ENCODE measurements around the gene AUTS2. TPM values are rescaled to one million over a fixed set of nuclear protein-coding genes. Genes with fewer than 3 reads are reported as not detected.

AUTS2 gene
- total and polyA plus RNA-seq, 9 of the 15 experiments (the other 6 are each of a cell fraction or from before 2014, with no cell fraction given), result 0.58 TPM; not detected in 8

- Histone ChIP-seq H3K4me1 (replicated peaks in 1 of 2; ENCODE audit: control insufficient read depth in 2 of 2, insufficient read depth in 2 of 2, low read length in 2 of 2) (peaks cover 3 to 26% of the 10 kb centered on the region in 2 experiments; a peak in 3 of 5 replicates), H3K9me3 (replicated peaks; ENCODE audit: control insufficient read depth, insufficient read depth, low read depth, low read length) (no peaks in the 10 kb centered on the region), H3K27me3 (ENCODE audit: control insufficient read depth in 2 of 2, insufficient read depth in 2 of 2, low read length in 2 of 2) (no peaks in the 10 kb centered on the region), H3K36me3 (ENCODE audit: control insufficient read depth, insufficient read depth, low read length) (no peaks in the 10 kb centered on the region), H3K9me1 (ENCODE audit: control insufficient read depth, insufficient read depth, low read length) (no peaks in the 10 kb centered on the region), H3K27ac (ENCODE audit: extremely low read depth, low read depth, low read length) (no peak overlapping the region), H3K4me3 (no peak overlapping the region), H2AFZ (ENCODE audit: low read depth, low read length) (no peak overlapping the region), H3K79me2 (ENCODE audit: control insufficient read depth, insufficient read depth, low read length) (no peaks in the 10 kb centered on the region), H4K20me1 (replicated peaks; ENCODE audit: control insufficient read depth, insufficient read depth, low read length) (peaks cover 5% of the 10 kb centered on the region; the same call in 1 of the 2 replicates), H3K9ac (ENCODE audit: insufficient read depth in 1 of 2, low read depth in 2 of 2, low read length in 2 of 2) (no peak overlapping the region), H3K4me2 (ENCODE audit: insufficient read depth, low read length) (no peak overlapping the region)
- intact Hi-C loops (cut with micrococcal nuclease) (no loop called here), in situ Hi-C loops (cut with MboI) (no loop called here)
- FAIRE-seq (no peak), DNase-seq (ENCODE audit: extremely low read depth in 1 of 4, low spot score in 3 of 4) (no peak), ATAC-seq (no peak)
- WGBS (ENCODE audit: insufficient coverage, low coverage, missing lambda C conversion rate), result 9% methylated on average over 5 of the region's 5 CpGs
- TF ChIP-seq, protein P1, sequence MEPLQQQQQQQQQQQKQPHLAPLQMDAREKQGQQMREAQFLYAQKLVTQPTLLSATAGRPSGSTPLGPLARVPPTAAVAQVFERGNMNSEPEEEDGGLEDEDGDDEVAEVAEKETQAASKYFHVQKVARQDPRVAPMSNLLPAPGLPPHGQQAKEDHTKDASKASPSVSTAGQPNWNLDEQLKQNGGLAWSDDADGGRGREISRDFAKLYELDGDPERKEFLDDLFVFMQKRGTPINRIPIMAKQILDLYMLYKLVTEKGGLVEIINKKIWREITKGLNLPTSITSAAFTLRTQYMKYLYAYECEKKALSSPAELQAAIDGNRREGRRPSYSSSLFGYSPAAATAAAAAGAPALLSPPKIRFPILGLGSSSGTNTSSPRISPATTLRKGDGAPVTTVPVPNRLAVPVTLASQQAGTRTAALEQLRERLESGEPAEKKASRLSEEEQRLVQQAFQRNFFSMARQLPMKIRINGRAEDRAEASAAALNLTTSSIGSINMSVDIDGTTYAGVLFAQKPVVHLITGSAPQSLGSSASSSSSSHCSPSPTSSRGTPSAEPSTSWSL (CRISPR knock-in tag; IDR thresholded peaks at IDR 0.05; ENCODE audit: borderline replicate concordance), result no peak
- TF ChIP-seq MED1 (CRISPR knock-in tag; IDR thresholded peaks at IDR 0.05; ENCODE audit: borderline replicate concordance), result no peak
- TF ChIP-seq BRF2 (IDR thresholded peaks at IDR 0.05; ENCODE audit: borderline replicate concordance, insufficient read depth, insufficient read length), result no peak
- no peak for TF ChIP-seq FOXJ2 (tag; IDR thresholded peaks at IDR 0.05)
- TF ChIP-seq PHF8 (IDR thresholded peaks at IDR 0.05; ENCODE audit: borderline replicate concordance, low read length), result no peak
- TF ChIP-seq ZNF655 (CRISPR knock-in tag; IDR thresholded peaks at IDR 0.05), result no peak
- CTCF ChIA-PET (ENCODE audit: low intra/inter-chr PET ratio), result no interaction called here
- no TSS peak for BruUV-seq (replicated peaks)
- POLR2A ChIA-PET, result no interaction called here
These were observed 973.2 kb downstream of the AUTS2 start for GRCh38 chr7:70571403-70571934.
